GM12878 (cell line): ENCODE measurements around the gene GRAMD2B. TPM values are rescaled to one million over a fixed set of nuclear protein-coding genes. Genes with fewer than 3 reads are reported as not detected.

Experiments used
- ATAC-seq: fragments of 200-7000 bp; cut with Tn5 transposase; 3 replicates; pipeline ENCODE4 v1.9.1; 2020; ENCODE audit warnings: mild to moderate bottlenecking, moderate library complexity
- BruUV-seq: library from RNA; stranded (reverse); fragments of 400-500 nt; replicated peaks from 2 replicates; lab custom pipeline; 2021; lab: Mats Ljungman, UMichigan
- CTCF ChIA-PET: fragments of 300-600 bp; sonication (Branson Sonifier 250); formaldehyde crosslinking; extraction: SDS; loops from one replicate; lab custom pipeline; 2021; ENCODE audit warnings: inconsistent platforms; lab: Yijun Ruan, JAX
- POLR2A ChIA-PET: fragments of 350-600 bp; formaldehyde crosslinking; extraction: SDS; loops from one replicate; lab custom pipeline; 2021; ENCODE audit warnings: inconsistent platforms; lab: Charles Lee
- RAD21 ChIA-PET: fragments of 300-600 bp; sonication (Branson Sonifier 250); formaldehyde crosslinking; loops from one replicate; lab custom pipeline; 2023; ENCODE audit warnings: antibody characterized with exemption; ENCODE audit not compliant: unreplicated experiment; lab: Charles Lee
- SMC1A ChIA-PET: fragments of 300-600 bp; sonication (Branson Sonifier 250); formaldehyde crosslinking; loops from one replicate; lab custom pipeline; 2023; ENCODE audit not compliant: unreplicated experiment, uncharacterized antibody; lab: Charles Lee
- DNase-seq: peaks from one replicate; pipeline ENCODE4 v3.0.0-alpha.2; 2011; ENCODE audit warnings: low read depth, low spot score
- FAIRE-seq: peaks from 3 replicates; lab custom pipeline; 2011; peaks lifted over from hg19 to GRCh38; lab: Jason Lieb, UNC
- H2AFZ ChIP-seq: 2 replicates; pipeline ENCODE4 v1.6.0; 2011; ENCODE audit warnings: low read depth, low read length, control low read depth; ENCODE audit not compliant: control insufficient read depth
- H3K27ac ChIP-seq: 2 replicates; pipeline ENCODE4 v1.5.1; 2011; ENCODE audit warnings: control low read depth; ENCODE audit not compliant: control insufficient read depth, insufficient read depth
- H3K27me3 ChIP-seq, 2 experiments: replicated peaks in 1 of 2; 2 replicates each; pipeline versions ENCODE4 v1.6.0 to v1.6.1; 2011; ENCODE audit warnings: low read length in 1 of 2; ENCODE audit not compliant: control insufficient read depth in 2 of 2, insufficient read depth in 2 of 2
- H3K36me3 ChIP-seq, 2 experiments: 2 replicates each; pipeline ENCODE4 v1.5.1; 2011; ENCODE audit warnings: low read length in 1 of 2; ENCODE audit not compliant: control insufficient read depth in 2 of 2, insufficient read depth in 2 of 2
- H3K4me1 ChIP-seq: 2 replicates; pipeline ENCODE4 v1.6.1; 2011; ENCODE audit warnings: mild to moderate bottlenecking, low read length, moderate library complexity, mixed read lengths; ENCODE audit not compliant: control insufficient read depth, insufficient read depth
- H3K4me2 ChIP-seq: 2 replicates; pipeline ENCODE4 v1.6.0; 2011; ENCODE audit warnings: control low read depth; ENCODE audit not compliant: control insufficient read depth, insufficient read depth
- H3K4me3 ChIP-seq: fragments of 200-600 bp; sonication (generic); 2 replicates; pipeline ENCODE4 v1.5.1; 2016
- H3K79me2 ChIP-seq: 2 replicates; pipeline ENCODE4 v1.6.0; 2011; ENCODE audit warnings: low read length; ENCODE audit not compliant: control insufficient read depth, insufficient read depth
- H3K9ac ChIP-seq: 2 replicates; pipeline ENCODE4 v1.8.0; 2011; ENCODE audit warnings: low read length, control low read depth, mixed read lengths; ENCODE audit not compliant: control insufficient read depth, insufficient read depth
- H3K9me3 ChIP-seq: replicated peaks from 3 replicates; pipeline ENCODE4 v1.5.1; 2011; ENCODE audit warnings: mild to moderate bottlenecking, low read length; ENCODE audit not compliant: control insufficient read depth, insufficient read depth
- H4K20me1 ChIP-seq: 2 replicates; pipeline ENCODE4 v1.6.0; 2011; ENCODE audit not compliant: control insufficient read depth, insufficient read depth
- ESRRA ChIP-seq: IDR thresholded peaks from 2 replicates; pipeline ENCODE4 v1.6.1; 2012; ENCODE audit warnings: mild to moderate bottlenecking, low read length, improper control_type of control experiment
- ETV6 ChIP-seq, 2 experiments: fragments of 450-650 bp in 1 of 2; IDR thresholded peaks in 1 of 2; conservative IDR thresholded peaks in 1 of 2; 2 replicates each; pipeline ENCODE4 v1.6.1; 2014; ENCODE audit warnings: antibody characterized with exemption in 1 of 2, borderline replicate concordance in 1 of 2, low read depth in 1 of 2, mild to moderate bottlenecking in 1 of 2, moderate library complexity in 1 of 2
- NFYB ChIP-seq: IDR thresholded peaks from 2 replicates; pipeline ENCODE4 v1.6.1; 2011; ENCODE audit warnings: low read depth, mild to moderate bottlenecking, low read length, improper control_type of control experiment, moderate library complexity; ENCODE audit not compliant: insufficient read depth
- POLR2AphosphoS2 ChIP-seq: IDR thresholded peaks from 2 replicates; pipeline ENCODE4 v1.6.1; 2011; ENCODE audit warnings: low read depth, mild to moderate bottlenecking, low read length, improper control_type of control experiment, moderate library complexity
- WGBS: methylation state at CpG from one replicate; pipeline ENCODE4 v1.1.6; 2016; ENCODE audit warnings: low lambda C conversion rate; ENCODE audit not compliant: insufficient replicate concordance, insufficient coverage; ENCODE audit errors: missing lambda C conversion rate; 5-methylcytosine and 5-hydroxymethylcytosine counted together
- in situ Hi-C: fragments of 300-500 bp; cut with MboI; formaldehyde crosslinking; loops from 9 replicates; pipeline ENCODE4 v1.14.3; 2018; ENCODE audit warnings: mixed read lengths
- intact Hi-C: fragments of 100-400 bp; cut with micrococcal nuclease; formaldehyde crosslinking; loops from one replicate; pipeline ENCODE4 v1.14.2; 2022; ENCODE audit not compliant: unreplicated experiment
- polyA plus RNA-seq, 11 experiments: library from polyadenylated mRNA; depleted of rRNA in 4 of 11; unstranded in 6 of 11; stranded (reverse) in 5 of 11; fragments of >200 nt; fragmentation: Nextera tagmentation in 4 of 11; fragmentation: Illumina TruSeq in 1 of 11; extraction: Ambion mirVana in 4 of 11; extraction: Trizol in 1 of 11; gene quantifications; 1 replicate in 1 of 11; 2 replicates in 10 of 11; pipeline versions ENCODE4 v1.2.1 to v1.2.3, GENCODE V29; 2011 to 2016; ENCODE audit warnings: inconsistent platforms in 2 of 11, missing spikeins in 2 of 11, low read depth in 1 of 11
- total RNA-seq, 4 experiments: library from RNA; depleted of rRNA in 3 of 4; stranded (reverse); fragments of >200 nt in 3 of 4; fragmentation: Illumina TruSeq in 1 of 4; extraction: Trizol in 1 of 4; gene quantifications; 2 replicates each; pipeline versions ENCODE4 v1.2.1 to v1.2.3, GENCODE V29; 2013 to 2021
- TF ChIP-seq, protein P1 (sequence below), 3 experiments: IDR thresholded peaks in 2 of 3; conservative IDR thresholded peaks in 1 of 3; 2 replicates each; pipeline ENCODE4 v1.5.1; 2011; ENCODE audit warnings: low read depth in 3 of 3, low read length in 3 of 3, mild to moderate bottlenecking in 3 of 3, control low read depth in 2 of 3, moderate library complexity in 2 of 3, inconsistent platforms in 1 of 3, mixed read lengths in 1 of 3; ENCODE audit not compliant: control insufficient read depth in 2 of 3, insufficient read depth in 1 of 3; ENCODE audit errors: extremely low read depth in 1 of 3

GRAMD2B gene
- total and polyA plus RNA-seq, 10 of the 15 experiments (the other 5 are each of a cell fraction or from before 2014, with no cell fraction given) = 1.9 to 21.5 (median 8.4) TPM

DNA sequence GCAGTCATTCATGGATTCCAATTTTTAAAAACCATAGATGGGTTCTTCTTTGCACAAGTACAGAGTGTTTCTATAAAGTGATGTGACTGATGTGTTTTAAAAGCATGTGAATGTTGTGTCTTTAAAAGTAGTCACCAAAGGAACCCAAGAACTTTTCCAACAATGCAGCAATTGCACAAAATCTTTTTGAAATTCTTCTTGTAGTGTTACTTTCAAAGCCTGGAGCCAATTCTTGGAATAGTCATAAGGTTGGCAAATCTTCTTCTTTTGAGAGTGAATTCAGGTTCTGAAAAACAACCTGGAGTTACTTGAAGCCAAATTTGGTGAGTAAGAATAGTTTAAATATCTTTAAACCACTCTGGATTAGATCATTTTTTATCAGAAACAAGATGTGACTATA lies 10.5 kb downstream of the GRAMD2B start:
- H3K27ac ChIP-seq = no peak overlapping the region
- no peaks in the 10 kb centered on the region for H3K27me3 ChIP-seq
- no peak overlapping the region for H2AFZ ChIP-seq
- H3K9me3 ChIP-seq = no peaks in the 10 kb centered on the region; the same call in 2 of the 3 replicates
- ChIA-PET RAD21 (no interaction called here), POLR2A (no interaction called here), SMC1A (interaction anchor here (0.5 to 1.4 kb wide), 6 partner anchors 9 to 83 kb away, joined by 3 to 4 read pairs (median 3); no protein-coding TSS in a partner anchor)
- BruUV-seq = no TSS peak
- intact Hi-C loops (no loop called here), in situ Hi-C loops (no loop called here)
- H3K4me3 ChIP-seq = no peak overlapping the region
- FAIRE-seq = no peak
- peaks cover 6% of the 10 kb centered on the region for H3K4me1 ChIP-seq
- H3K36me3 ChIP-seq = peaks cover 0 to 1% of the 10 kb centered on the region in 2 experiments; a peak in 1 of 4 replicates
- no peaks in the 10 kb centered on the region for H4K20me1 ChIP-seq
- no peak overlapping the region for H3K4me2 ChIP-seq
- H3K9ac ChIP-seq = no peak overlapping the region
- no peak for TF ChIP-seq ESRRA
- TF ChIP-seq, all 136 proteins: peak for 0
- DNase-seq (no peak), ATAC-seq (no peak)
- no peaks in the 10 kb centered on the region for H3K79me2 ChIP-seq
- CTCF ChIA-PET = interaction anchor here (1.0 to 2.4 kb wide), 4 partner anchors 10 to 66 kb away, joined by 3 to 13 read pairs (median 4); partner anchors contain the start of gene GRAMD2B

DNA sequence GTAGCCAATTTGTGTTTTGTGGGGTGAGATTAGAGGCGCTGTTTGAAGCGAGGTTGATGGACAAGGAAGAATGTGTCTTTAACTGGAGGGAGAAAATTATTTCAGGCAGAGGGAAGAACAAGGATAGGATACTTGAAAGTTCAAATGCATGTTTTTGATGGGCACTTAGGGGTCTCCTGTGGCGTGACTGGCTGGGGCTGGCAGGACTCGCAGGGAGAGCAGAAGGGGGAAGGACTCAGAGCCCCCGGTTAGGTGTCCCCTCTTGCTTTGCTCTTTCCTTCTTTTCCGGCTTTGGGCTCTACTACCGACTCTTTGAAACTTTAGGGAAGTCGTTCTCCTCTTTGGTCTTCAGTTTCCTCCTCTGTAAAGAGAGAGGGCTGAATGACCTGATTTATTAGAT lies 12.1 kb downstream of the GRAMD2B start:
- H4K20me1 ChIP-seq = no peaks in the 10 kb centered on the region
- H3K9ac ChIP-seq = no peak overlapping the region
- 80% methylated on average over 8 of the region's 8 CpGs for WGBS
- peaks cover 8% of the 10 kb centered on the region for H3K4me1 ChIP-seq
- H3K4me3 ChIP-seq = no peak overlapping the region
- peaks cover 2% of the 10 kb centered on the region; the same call in 2 of the 3 replicates for H3K9me3 ChIP-seq
- no peaks in the 10 kb centered on the region for H3K27me3 ChIP-seq
- H3K4me2 ChIP-seq = no peak overlapping the region
- ATAC-seq (no peak), FAIRE-seq (no peak), DNase-seq (no peak)
- H3K79me2 ChIP-seq = no peaks in the 10 kb centered on the region
- ChIA-PET SMC1A (no interaction called here), POLR2A (no interaction called here), RAD21 (no interaction called here), CTCF (no interaction called here)
- in situ Hi-C loops = no loop called here
- peaks cover 1 to 3% of the 10 kb centered on the region in 2 experiments; a peak in 2 of 4 replicates for H3K36me3 ChIP-seq
- no peak overlapping the region for H3K27ac ChIP-seq
- H2AFZ ChIP-seq = no peak overlapping the region
- no TSS peak for BruUV-seq
- TF ChIP-seq NFYB (no peak), ETV6 (conservative IDR thresholded peaks at IDR 0.05 in 1 of 2, IDR thresholded peaks at IDR 0.05 in 1 of 2; ENCODE audit: borderline replicate concordance in 1 of 2, low read depth in 1 of 2) (no peak), POLR2AphosphoS2 (no peak)
- TF ChIP-seq, protein P1, sequence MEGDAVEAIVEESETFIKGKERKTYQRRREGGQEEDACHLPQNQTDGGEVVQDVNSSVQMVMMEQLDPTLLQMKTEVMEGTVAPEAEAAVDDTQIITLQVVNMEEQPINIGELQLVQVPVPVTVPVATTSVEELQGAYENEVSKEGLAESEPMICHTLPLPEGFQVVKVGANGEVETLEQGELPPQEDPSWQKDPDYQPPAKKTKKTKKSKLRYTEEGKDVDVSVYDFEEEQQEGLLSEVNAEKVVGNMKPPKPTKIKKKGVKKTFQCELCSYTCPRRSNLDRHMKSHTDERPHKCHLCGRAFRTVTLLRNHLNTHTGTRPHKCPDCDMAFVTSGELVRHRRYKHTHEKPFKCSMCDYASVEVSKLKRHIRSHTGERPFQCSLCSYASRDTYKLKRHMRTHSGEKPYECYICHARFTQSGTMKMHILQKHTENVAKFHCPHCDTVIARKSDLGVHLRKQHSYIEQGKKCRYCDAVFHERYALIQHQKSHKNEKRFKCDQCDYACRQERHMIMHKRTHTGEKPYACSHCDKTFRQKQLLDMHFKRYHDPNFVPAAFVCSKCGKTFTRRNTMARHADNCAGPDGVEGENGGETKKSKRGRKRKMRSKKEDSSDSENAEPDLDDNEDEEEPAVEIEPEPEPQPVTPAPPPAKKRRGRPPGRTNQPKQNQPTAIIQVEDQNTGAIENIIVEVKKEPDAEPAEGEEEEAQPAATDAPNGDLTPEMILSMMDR (IDR thresholded peaks at IDR 0.05 in 2 of 3, conservative IDR thresholded peaks at IDR 0.05 in 1 of 3; ENCODE audit: control insufficient read depth in 2 of 3, extremely low read depth in 1 of 3, insufficient read depth in 1 of 3, low read depth in 3 of 3, low read length in 3 of 3) = no peak
- intact Hi-C loops = no loop called here
